Panc1 (cell line): Measurements from ENCODE around the gene WASF2. TPM values are rescaled to one million over a fixed set of nuclear protein-coding genes. Genes with fewer than 3 reads are reported as not detected.
"Not testable (repeated sequence)": the region's sequence is repeated elsewhere in the genome, so short reads cannot be mapped to it uniquely, and the experiment has no call there.

Source experiments
- ATAC-seq: fragments of 200-7000 bp; cut with Tn5 transposase; 2 replicates; pipeline ENCODE4 v1.9.1; 2020; ENCODE audit warnings: mild to moderate bottlenecking, moderate library complexity
- BruUV-seq: library from RNA; stranded (reverse); fragments of 400-500 nt; replicated peaks from 2 replicates; lab custom pipeline; 2021; lab: Mats Ljungman, UMichigan
- CTCF ChIA-PET: fragments of 300-600 bp; sonication (Branson Sonifier 250); formaldehyde crosslinking; loops from one replicate; lab custom pipeline; 2022; ENCODE audit warnings: antibody characterized with exemption; lab: Charles Lee
- POLR2A ChIA-PET: fragments of 300-600 bp; sonication (Branson Sonifier 250); formaldehyde crosslinking; loops from one replicate; lab custom pipeline; 2022; ENCODE audit warnings: antibody characterized with exemption; lab: Charles Lee
- DNase-seq: peaks from one replicate; pipeline ENCODE4 v3.0.0-alpha.2; 2010; ENCODE audit warnings: low read depth, low spot score
- H3K27ac ChIP-seq: 2 replicates; pipeline ENCODE4 v1.5.1; 2011; ENCODE audit warnings: mild to moderate bottlenecking, low read length, inconsistent platforms
- H3K27me3 ChIP-seq: fragments of 200-500 bp; sonication (Bioruptor generic); 2 replicates; pipeline ENCODE4 v1.6.0; 2014; ENCODE audit warnings: low read length, inconsistent platforms; ENCODE audit not compliant: control insufficient read depth, insufficient read depth
- H3K36me3 ChIP-seq: fragments of 200-500 bp; sonication (Bioruptor generic); 2 replicates; pipeline ENCODE4 v1.5.1; 2014; ENCODE audit warnings: inconsistent platforms, mild to moderate bottlenecking, low read length, moderate library complexity; ENCODE audit not compliant: control insufficient read depth, insufficient read depth
- H3K4me1 ChIP-seq: 2 replicates; pipeline ENCODE4 v1.5.1; 2011; ENCODE audit warnings: inconsistent platforms, mild to moderate bottlenecking, low read length, moderate library complexity; ENCODE audit not compliant: control insufficient read depth, insufficient read depth
- H3K4me3 ChIP-seq, 2 experiments: 2 replicates each; pipeline ENCODE4 v1.5.1; 2011 to 2012; ENCODE audit warnings: low read depth in 2 of 2, low read length in 2 of 2, mild to moderate bottlenecking in 2 of 2, inconsistent platforms in 1 of 2, moderate library complexity in 1 of 2
- H3K9me3 ChIP-seq: fragments of 200-500 bp; sonication (Bioruptor generic); 2 replicates; pipeline ENCODE4 v1.5.1; 2014; ENCODE audit warnings: low read depth, mild to moderate bottlenecking, inconsistent platforms, low read length, moderate library complexity; ENCODE audit not compliant: control insufficient read depth, insufficient read depth
- POLR2AphosphoS5 ChIP-seq: IDR thresholded peaks from 2 replicates; pipeline ENCODE4 v1.6.1; 2012; ENCODE audit warnings: mild to moderate bottlenecking, low read depth, low read length, moderate library complexity
- SIN3A ChIP-seq: IDR thresholded peaks from 2 replicates; pipeline ENCODE4 v1.6.1; 2012; ENCODE audit warnings: low read depth, mild to moderate bottlenecking, low read length, moderate library complexity, borderline replicate concordance; ENCODE audit not compliant: insufficient read depth
- TCF7L2 ChIP-seq: IDR thresholded peaks from 2 replicates; pipeline ENCODE4 v1.6.1; 2011; ENCODE audit warnings: mild to moderate bottlenecking, low read depth, low read length, inconsistent platforms
- in situ Hi-C: cut with HindIII; loops from 2 replicates; pipeline ENCODE4 v1.10.0; 2016; ENCODE audit warnings: low sequenced_read_pairs, low pct_unique_long_range_greater_than_20kb
- intact Hi-C: fragments of 100-400 bp; cut with micrococcal nuclease; formaldehyde crosslinking; loops from one replicate; pipeline ENCODE4 v1.10.0; 2022; ENCODE audit not compliant: unreplicated experiment
- total RNA-seq: library from RNA; stranded (reverse); gene quantifications from one replicate; pipeline ENCODE4 v1.2.1, GENCODE V29; 2021; ENCODE audit not compliant: unreplicated experiment
- TF ChIP-seq, protein P1 (sequence below): fragments of 450-650 bp; IDR thresholded peaks from 2 replicates; pipeline ENCODE4 v1.5.1; 2017; ENCODE audit warnings: mild to moderate bottlenecking
- TF ChIP-seq, protein P2 (sequence below), 2 experiments: IDR thresholded peaks; 2 replicates each; pipeline ENCODE4 v1.6.1; 2011 to 2012; ENCODE audit warnings: low read depth in 2 of 2, control low read depth in 1 of 2, low read length in 1 of 2, mild to moderate bottlenecking in 1 of 2, moderate library complexity in 1 of 2; ENCODE audit not compliant: insufficient read depth in 1 of 2

Gene WASF2
- total RNA-seq, 1 experiment from 2014 or later: 121 TPM

DNA sequence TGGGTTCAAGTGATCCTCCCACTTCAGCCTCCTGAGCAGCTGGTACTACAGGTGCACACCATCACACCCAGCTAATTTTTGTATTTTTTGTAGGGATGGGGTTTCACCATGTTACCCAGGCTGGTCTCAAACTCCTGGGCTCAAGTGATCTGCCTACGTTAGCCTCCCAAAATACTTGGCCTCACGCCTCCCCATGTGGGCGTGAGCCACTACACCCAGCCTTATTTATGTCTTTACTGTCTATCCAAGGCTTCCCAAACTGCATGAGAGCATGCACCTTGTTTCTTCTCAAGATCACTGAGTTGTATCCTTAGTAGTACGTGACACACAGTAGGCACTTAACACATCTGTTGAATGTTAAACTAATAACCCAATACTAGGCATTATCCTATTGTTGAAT, 14.2 kb downstream of the WASF2 start:
- BruUV-seq: no TSS peak
- POLR2A ChIA-PET: no interaction called here
- Histone ChIP-seq H3K9me3 (no peaks in the 10 kb centered on the region), H3K27ac (no peak overlapping the region), H3K4me3 (no peak overlapping the region), H3K27me3 (no peaks in the 10 kb centered on the region), H3K4me1 (peaks cover 4% of the 10 kb centered on the region; the same call in 1 of the 2 replicates), H3K36me3 (no peaks in the 10 kb centered on the region)
- intact Hi-C loops: no loop called here
- ATAC-seq (no peak), DNase-seq (no peak)
- in situ Hi-C loops: no loop called here
- CTCF ChIA-PET: no interaction called here
- TF ChIP-seq TCF7L2 (no peak), POLR2AphosphoS5 (no peak), SIN3A (no peak)
- TF ChIP-seq, protein P1, sequence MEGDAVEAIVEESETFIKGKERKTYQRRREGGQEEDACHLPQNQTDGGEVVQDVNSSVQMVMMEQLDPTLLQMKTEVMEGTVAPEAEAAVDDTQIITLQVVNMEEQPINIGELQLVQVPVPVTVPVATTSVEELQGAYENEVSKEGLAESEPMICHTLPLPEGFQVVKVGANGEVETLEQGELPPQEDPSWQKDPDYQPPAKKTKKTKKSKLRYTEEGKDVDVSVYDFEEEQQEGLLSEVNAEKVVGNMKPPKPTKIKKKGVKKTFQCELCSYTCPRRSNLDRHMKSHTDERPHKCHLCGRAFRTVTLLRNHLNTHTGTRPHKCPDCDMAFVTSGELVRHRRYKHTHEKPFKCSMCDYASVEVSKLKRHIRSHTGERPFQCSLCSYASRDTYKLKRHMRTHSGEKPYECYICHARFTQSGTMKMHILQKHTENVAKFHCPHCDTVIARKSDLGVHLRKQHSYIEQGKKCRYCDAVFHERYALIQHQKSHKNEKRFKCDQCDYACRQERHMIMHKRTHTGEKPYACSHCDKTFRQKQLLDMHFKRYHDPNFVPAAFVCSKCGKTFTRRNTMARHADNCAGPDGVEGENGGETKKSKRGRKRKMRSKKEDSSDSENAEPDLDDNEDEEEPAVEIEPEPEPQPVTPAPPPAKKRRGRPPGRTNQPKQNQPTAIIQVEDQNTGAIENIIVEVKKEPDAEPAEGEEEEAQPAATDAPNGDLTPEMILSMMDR: no peak
- TF ChIP-seq, protein P2, sequence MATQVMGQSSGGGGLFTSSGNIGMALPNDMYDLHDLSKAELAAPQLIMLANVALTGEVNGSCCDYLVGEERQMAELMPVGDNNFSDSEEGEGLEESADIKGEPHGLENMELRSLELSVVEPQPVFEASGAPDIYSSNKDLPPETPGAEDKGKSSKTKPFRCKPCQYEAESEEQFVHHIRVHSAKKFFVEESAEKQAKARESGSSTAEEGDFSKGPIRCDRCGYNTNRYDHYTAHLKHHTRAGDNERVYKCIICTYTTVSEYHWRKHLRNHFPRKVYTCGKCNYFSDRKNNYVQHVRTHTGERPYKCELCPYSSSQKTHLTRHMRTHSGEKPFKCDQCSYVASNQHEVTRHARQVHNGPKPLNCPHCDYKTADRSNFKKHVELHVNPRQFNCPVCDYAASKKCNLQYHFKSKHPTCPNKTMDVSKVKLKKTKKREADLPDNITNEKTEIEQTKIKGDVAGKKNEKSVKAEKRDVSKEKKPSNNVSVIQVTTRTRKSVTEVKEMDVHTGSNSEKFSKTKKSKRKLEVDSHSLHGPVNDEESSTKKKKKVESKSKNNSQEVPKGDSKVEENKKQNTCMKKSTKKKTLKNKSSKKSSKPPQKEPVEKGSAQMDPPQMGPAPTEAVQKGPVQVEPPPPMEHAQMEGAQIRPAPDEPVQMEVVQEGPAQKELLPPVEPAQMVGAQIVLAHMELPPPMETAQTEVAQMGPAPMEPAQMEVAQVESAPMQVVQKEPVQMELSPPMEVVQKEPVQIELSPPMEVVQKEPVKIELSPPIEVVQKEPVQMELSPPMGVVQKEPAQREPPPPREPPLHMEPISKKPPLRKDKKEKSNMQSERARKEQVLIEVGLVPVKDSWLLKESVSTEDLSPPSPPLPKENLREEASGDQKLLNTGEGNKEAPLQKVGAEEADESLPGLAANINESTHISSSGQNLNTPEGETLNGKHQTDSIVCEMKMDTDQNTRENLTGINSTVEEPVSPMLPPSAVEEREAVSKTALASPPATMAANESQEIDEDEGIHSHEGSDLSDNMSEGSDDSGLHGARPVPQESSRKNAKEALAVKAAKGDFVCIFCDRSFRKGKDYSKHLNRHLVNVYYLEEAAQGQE (IDR thresholded peaks at IDR 0.05; ENCODE audit: insufficient read depth in 1 of 2, low read depth in 2 of 2, low read length in 1 of 2): no peak

DNA sequence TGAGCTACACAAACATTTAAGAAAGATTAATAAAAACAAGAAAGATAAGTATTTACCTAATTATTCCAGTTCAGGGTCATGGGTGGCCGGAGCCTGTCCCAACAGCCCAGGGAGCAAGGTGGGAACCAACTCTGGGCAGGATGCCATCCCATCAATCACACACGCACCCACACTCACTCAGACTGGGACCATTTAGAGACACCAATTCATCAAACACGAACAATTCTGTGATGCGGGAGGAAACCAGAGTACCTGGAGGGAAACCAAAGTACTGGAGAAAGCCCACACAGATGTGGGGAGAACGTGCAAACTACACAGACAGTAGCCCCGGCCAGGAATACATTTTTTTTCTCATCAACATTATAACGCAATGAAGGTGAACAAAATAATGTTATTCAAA, 16.2 kb downstream of the WASF2 start:
- BruUV-seq: no TSS peak
- in situ Hi-C loops: no loop called here
- Histone ChIP-seq H3K36me3 (no peaks in the 10 kb centered on the region), H3K27ac (no peak overlapping the region), H3K4me3 (no peak overlapping the region), H3K27me3 (no peaks in the 10 kb centered on the region), H3K4me1 (peaks cover 4% of the 10 kb centered on the region; the same call in 1 of the 2 replicates), H3K9me3 (no peaks in the 10 kb centered on the region)
- intact Hi-C loops: no loop called here
- DNase-seq (no peak), ATAC-seq (no peak)
- TF ChIP-seq SIN3A: no peak
- TF ChIP-seq, protein P2 (IDR thresholded peaks at IDR 0.05; ENCODE audit: insufficient read depth in 1 of 2, low read depth in 2 of 2, low read length in 1 of 2): no peak
- CTCF ChIA-PET: no interaction called here
- POLR2A ChIA-PET: no interaction called here

DNA sequence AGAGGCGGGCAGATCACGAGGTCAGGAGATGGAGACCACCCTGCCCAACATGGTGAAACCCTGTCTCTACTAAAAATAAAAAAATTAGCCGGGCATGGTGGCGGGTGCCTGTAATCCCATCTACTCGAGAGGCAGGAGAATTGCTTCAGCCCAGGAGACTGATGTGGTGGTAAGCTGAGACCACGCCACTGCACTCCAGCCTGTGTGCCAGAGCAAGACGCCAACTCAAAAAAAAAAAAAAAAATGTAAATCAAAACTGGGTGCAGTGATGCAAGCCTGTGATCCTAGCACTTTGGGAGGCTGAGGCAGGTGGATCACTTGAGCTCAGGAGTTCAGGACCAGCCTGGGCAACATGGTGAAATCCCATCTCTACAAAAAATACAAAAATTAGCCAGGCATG, 17.9 kb downstream of the WASF2 start:
- POLR2A ChIA-PET: interaction anchor here (0.7 kb wide), 1 partner anchor 15 kb away, joined by 6 read pairs; no protein-coding TSS in a partner anchor
- H3K27me3 ChIP-seq, BruUV-seq, H3K27ac ChIP-seq, H3K4me1 ChIP-seq, intact Hi-C loops, CTCF ChIA-PET, H3K36me3 ChIP-seq, DNase-seq, ATAC-seq, H3K4me3 ChIP-seq, in situ Hi-C loops, H3K9me3 ChIP-seq: not testable (repeated sequence)
